ENCODE results near the gene EED. TPM values are rescaled to one million over a fixed set of nuclear protein-coding genes. Genes with fewer than 3 reads are reported as not detected.

EED gene
- total RNA-seq, 1 experiment from 2014 or later = 25.2 TPM

DNA sequence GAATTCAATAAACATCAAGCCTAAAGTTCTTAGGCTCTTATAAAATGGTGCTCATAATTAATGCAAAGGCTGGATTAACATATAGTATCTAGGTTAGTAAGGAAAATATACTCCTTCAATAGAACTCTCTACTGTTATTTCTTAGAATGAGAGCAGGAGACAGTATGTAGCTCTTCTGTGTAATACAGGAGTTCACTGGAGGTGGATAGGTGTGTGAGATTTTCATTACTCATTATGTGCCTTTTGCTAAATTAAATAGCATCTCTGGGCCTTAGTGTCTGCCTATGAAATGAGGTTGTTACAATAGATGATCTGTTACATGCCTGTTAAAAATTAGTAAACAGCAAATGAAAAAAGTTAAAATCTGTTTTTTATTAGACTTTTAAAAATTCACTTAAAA lies 20.6 kb downstream of the EED start:
- peaks cover 2 to 13% of the 10 kb centered on the region in 2 experiments; a peak in 1 of 4 replicates for H3K36me3 ChIP-seq (ENCODE audit: control insufficient read depth in 1 of 2, insufficient read depth in 2 of 2, low read length in 2 of 2)
- no peak overlapping the region for H3K4me2 ChIP-seq (ENCODE audit: low read length)
- no peak overlapping the region for H2AFZ ChIP-seq (ENCODE audit: low read depth, low read length, poor library complexity, severe bottlenecking)
- no peak overlapping the region for H3K27ac ChIP-seq (ENCODE audit: low read depth, low read length)
- BruUV-seq (replicated peaks) = no TSS peak
- H3K27me3 ChIP-seq (ENCODE audit: insufficient read depth, low read length) = no peaks in the 10 kb centered on the region
- RAD21 ChIA-PET (ENCODE audit: low non-redundant PET in 1 of 2, low total read pairs in 2 of 2, uncharacterized antibody in 2 of 2, unreplicated experiment in 2 of 2) = no interaction called here
- no peaks in the 10 kb centered on the region for H3K4me1 ChIP-seq (ENCODE audit: control insufficient read depth in 1 of 2, insufficient read depth in 2 of 2, low read length in 2 of 2)
- CTCF ChIA-PET = interaction anchor here (1.8 kb wide), 1 partner anchor 224 kb away, joined by 4 read pairs; no protein-coding TSS in a partner anchor
- no peak for DNase-seq (ENCODE audit: low read depth, low spot score)
- no peaks in the 10 kb centered on the region for H3K9me2 ChIP-seq (ENCODE audit: insufficient read depth)
- no peaks in the 10 kb centered on the region for H3K9me3 ChIP-seq (ENCODE audit: control insufficient read depth in 1 of 2, insufficient read depth in 1 of 2, low read depth in 1 of 2, low read length in 2 of 2)
- intact Hi-C loops (cut with micrococcal nuclease) = no loop called here
- H3K79me2 ChIP-seq (ENCODE audit: insufficient read depth, low read length) = peaks cover 14% of the 10 kb centered on the region
- no peaks in the 10 kb centered on the region for H4K20me1 ChIP-seq (ENCODE audit: insufficient read depth)
- H3K9ac ChIP-seq (ENCODE audit: low read length) = no peak overlapping the region
- no peak overlapping the region for H3K4me3 ChIP-seq (replicated peaks in 1 of 2; ENCODE audit: low read depth in 1 of 2, low read length in 2 of 2)
- ATAC-seq = no peak
- POLR2A ChIA-PET = no interaction called here
- TF ChIP-seq CBX3 (IDR thresholded peaks at IDR 0.05; ENCODE audit: low read depth) (no peak), SIN3A (IDR thresholded peaks at IDR 0.05; ENCODE audit: low read depth) (no peak), CTCF (IDR thresholded peaks at IDR 0.05 in 2 of 3, conservative IDR thresholded peaks at IDR 0.05 in 1 of 3; ENCODE audit: borderline replicate concordance in 1 of 3, insufficient read depth in 1 of 3, low read depth in 2 of 3, low read length in 2 of 3) (no peak), TCF7L2 (IDR thresholded peaks at IDR 0.05; ENCODE audit: borderline replicate concordance, extremely low read depth, insufficient read depth, insufficient read length) (no peak), ATF3 (IDR thresholded peaks at IDR 0.05) (no peak), CEBPB (IDR thresholded peaks at IDR 0.05; ENCODE audit: low read depth) (no peak), EZH2phosphoT487 (IDR thresholded peaks at IDR 0.05; ENCODE audit: borderline replicate concordance) (no peak), SP1 (IDR thresholded peaks at IDR 0.05; ENCODE audit: low read depth) (no peak)
- TF ChIP-seq, protein P1, sequence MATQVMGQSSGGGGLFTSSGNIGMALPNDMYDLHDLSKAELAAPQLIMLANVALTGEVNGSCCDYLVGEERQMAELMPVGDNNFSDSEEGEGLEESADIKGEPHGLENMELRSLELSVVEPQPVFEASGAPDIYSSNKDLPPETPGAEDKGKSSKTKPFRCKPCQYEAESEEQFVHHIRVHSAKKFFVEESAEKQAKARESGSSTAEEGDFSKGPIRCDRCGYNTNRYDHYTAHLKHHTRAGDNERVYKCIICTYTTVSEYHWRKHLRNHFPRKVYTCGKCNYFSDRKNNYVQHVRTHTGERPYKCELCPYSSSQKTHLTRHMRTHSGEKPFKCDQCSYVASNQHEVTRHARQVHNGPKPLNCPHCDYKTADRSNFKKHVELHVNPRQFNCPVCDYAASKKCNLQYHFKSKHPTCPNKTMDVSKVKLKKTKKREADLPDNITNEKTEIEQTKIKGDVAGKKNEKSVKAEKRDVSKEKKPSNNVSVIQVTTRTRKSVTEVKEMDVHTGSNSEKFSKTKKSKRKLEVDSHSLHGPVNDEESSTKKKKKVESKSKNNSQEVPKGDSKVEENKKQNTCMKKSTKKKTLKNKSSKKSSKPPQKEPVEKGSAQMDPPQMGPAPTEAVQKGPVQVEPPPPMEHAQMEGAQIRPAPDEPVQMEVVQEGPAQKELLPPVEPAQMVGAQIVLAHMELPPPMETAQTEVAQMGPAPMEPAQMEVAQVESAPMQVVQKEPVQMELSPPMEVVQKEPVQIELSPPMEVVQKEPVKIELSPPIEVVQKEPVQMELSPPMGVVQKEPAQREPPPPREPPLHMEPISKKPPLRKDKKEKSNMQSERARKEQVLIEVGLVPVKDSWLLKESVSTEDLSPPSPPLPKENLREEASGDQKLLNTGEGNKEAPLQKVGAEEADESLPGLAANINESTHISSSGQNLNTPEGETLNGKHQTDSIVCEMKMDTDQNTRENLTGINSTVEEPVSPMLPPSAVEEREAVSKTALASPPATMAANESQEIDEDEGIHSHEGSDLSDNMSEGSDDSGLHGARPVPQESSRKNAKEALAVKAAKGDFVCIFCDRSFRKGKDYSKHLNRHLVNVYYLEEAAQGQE (IDR thresholded peaks at IDR 0.05; ENCODE audit: low read depth) = no peak
- TF ChIP-seq, protein P2, sequence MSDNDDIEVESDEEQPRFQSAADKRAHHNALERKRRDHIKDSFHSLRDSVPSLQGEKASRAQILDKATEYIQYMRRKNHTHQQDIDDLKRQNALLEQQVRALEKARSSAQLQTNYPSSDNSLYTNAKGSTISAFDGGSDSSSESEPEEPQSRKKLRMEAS (IDR thresholded peaks at IDR 0.05) = no peak

All from HCT116 (cell line).